HG03432 (cell line): ENCODE measurements around the gene PVALB.
A peak's percentile ranks its signal among the peaks of the same experiment; 100 is the strongest.

Experiments
- ATAC-seq: cut with Tn5 transposase; IDR thresholded peaks from one replicate; pipeline ENCODE4 v1.9.1; 2021; ENCODE audit warnings: mild to moderate bottlenecking, moderate library complexity; ENCODE audit not compliant: unreplicated experiment

PVALB gene

GRCh38 chr22:36775964-36776669 lies 40.7 kb downstream of the PVALB start, which contains the start of gene IFT27:
Gene IFT27 (minus strand): TSS chr22:36776119. CDS start chr22:36775707, 412 bp downstream.
- peak; percentile 88 for ATAC-seq

DNA sequence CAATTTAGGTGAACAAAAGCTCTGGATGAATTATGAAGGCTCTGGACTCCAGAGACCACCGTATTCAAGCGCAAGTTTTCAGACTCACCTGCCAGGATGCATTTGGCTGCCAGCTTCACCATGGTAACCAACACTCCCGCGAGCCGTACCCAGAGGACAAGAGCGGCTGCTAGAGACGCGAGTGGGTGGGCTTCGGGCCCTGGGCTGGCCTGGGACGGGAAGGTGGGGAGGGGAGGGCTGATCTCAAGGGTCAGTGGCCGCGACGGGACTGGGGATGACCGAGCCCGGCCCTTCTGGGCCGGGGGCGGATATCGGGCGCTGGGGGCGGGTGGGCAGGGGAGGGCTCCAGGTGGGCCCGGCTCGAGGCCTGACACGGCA lies 41.3 kb downstream of the PVALB start:
- ATAC-seq = peak; percentile 2

GRCh38 chr22:36773935-36774334 lies 42.9 kb downstream of the PVALB start:
- ATAC-seq = no peak

DNA sequence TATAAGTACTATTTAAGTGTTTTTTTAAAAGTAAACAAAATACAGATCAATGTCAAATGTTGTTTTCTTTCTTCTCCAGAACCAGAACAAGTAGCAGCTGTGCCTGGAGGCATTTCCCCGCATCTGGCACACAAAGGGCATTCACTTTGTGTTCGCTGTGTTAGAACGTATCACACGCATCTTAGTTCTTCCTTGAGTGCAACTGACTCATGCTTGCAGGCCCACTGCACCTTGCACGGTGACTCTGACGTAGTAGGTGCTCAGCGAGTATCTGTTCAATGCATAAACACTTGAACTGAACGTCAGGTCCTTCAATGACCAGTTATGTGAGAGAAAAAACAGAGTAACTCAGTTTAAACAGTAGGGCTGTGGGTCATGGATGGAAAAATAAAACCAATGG lies 44.4 kb downstream of the PVALB start:
- no peak for ATAC-seq

DNA sequence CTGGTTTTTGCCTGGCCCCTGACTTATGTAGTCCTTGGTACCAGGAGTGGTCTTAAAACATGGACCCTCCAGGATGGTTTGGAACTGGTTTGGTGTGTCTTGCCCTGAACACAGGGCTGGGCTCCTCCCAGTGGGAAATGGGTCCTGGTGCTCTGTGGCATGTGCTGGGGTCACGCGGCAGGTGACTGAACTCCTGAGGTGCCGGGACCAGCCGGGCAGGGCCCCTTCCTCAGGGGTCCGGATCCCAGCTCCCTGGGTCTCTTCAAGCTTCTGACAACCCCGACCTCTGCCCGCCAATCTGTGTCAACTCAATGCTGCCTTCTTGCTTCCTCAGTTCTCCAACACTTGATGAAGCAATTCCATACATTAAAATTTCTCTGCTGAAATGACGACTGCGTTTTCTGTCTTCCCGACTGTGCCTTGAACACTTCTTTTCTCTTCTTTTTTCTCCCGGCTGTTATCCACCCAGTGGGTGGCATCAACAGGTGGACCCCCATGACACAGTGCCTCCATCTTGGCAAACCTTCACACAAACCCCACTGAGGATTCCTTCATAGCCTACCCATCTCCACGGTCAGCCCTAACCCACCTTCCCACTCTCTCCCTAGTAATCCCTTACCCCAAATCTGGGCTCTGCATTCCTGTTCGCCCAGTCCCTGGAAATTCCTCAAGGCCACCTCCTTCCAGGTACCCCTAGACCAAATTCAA lies 45.3 kb downstream of the PVALB start:
- no peak for ATAC-seq

GRCh38 chr22:36770513-36771231 lies 46.2 kb downstream of the PVALB start:
- no peak for ATAC-seq

DNA sequence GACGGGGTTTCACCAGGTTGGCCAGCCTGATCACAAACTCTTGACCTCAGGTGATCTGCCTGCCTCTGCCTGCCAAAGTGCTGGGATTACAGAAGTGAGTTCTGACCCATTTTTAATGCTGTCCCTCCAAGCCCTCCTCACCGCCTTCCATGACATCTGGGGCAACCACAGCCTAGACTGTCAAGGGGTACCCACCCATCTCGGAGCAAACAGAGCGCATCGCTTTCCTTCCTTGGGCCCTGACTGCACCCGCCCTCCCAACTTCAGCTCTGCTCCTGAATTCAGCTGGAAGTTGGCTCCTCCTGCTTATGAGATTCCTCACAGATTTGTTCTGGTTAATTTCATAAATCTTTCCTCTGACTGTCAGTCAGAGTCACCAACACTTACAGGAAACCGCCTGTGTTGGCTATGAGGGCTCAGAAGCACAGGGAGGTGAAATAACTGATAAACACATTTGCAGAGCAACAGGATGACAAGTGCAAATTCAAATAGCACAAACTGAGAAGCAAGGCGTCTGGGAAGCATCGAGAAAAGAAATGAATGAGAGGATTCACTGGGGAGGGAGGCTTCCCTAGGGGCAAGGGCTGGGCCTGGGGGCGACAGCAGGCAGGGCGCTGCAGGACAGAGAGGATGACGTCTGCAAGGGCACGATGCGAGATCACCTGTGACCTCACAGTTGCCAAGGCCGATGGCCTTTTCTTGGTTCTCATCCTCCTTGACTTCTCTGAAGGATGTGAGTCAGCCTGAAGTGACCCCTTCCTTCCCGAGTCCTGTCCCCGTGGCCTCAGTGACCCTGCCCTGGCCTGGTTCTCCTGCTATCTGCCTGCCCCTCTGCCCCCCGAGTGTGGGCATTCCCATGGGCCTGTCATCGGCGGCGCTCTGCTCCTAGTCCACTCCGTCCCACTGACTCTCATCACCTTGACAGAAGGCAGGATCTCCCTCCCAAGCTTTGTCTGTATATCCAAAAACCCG lies 47.0 kb downstream of the PVALB start:
- no peak for ATAC-seq

DNA sequence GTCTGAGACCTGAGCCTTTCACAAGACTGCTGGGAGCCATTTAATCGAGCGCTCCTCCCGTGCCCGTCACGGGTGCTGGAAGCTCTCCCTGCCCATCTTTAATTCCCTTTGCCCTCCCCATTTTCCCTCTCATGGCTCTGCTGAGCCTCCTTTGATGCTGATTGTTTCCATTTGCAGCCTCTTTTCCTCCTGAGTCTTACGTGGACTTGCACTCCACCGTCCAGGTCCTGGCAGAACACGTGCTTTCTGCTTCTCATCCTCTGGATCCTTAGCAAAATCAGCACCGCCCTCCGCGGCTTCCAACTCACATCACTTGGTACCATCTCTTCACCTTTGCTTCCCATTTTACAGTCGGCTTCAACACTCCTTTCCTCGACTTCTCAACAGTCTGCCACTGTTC lies 48.2 kb downstream of the PVALB start:
- ATAC-seq = no peak

DNA sequence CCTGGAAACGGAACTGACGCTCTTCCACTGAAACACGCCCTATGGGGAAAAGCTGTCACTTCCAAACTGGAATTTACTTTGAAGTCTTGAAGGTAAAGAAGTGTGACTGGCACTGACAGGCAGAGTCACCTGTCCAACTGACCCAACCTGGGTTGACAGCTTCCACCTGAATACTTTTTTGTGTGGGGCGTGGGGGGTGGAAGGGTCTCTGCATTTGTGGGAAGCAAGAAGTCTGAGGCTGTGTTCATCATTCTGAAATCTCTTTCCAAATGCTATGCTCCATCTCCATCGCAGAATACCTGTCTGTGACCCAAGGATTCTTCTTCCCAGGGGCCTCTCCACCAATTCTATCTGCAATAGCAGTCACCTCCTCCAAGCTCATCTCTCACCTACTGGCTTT lies 48.7 kb downstream of the PVALB start:
- ATAC-seq = no peak

GRCh38 chr22:36767035-36767775 lies 49.6 kb downstream of the PVALB start:
- ATAC-seq = no peak

- ATAC-seq = no peak
Observed at GRCh38 chr22:36765943-36766450, 50.8 kb downstream of the PVALB start.

DNA sequence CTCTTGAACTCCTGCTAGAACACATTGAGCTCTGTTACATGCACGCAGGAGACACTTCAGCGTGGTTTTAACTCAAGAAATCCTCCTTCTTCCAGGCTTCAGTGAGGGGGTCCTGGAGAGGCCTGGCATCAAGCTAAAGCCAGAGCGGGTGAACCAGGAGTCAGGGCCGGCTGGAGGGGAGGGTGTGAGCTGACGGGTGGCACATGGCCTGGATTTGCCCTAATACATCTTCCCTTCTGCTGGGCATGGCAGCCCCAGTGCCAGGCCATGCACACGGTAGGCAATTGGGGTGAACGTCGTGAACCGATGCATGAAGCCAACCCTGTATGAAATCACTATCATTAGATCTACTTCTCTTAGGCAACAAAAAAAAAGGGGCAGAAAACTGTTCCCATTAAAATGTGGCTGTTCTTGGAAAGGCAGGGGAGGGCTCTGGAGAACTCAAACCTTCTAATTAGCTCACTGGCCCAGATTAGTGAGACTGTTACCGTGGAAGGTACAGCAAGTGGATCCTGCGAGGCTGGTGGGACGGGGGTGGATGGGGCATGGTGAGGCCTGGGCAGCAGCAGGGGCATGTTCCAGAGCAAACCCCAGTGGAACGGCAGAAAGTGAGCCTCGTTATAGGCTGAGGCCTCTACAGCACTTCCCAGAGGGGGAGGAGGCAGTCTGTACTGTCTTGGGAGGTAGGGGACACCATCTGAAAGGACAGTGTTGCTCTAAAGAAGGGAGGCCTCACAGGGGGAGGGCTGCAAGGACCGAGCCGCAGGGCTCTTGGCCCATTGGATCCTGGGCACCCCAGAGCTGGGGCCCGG lies 51.5 kb downstream of the PVALB start:
- ATAC-seq = no peak

- no peak for ATAC-seq
Observed at GRCh38 chr22:36764641-36765040, 52.2 kb downstream of the PVALB start.

- ATAC-seq = no peak
Observed at GRCh38 chr22:36764060-36764459, 52.8 kb downstream of the PVALB start.

DNA sequence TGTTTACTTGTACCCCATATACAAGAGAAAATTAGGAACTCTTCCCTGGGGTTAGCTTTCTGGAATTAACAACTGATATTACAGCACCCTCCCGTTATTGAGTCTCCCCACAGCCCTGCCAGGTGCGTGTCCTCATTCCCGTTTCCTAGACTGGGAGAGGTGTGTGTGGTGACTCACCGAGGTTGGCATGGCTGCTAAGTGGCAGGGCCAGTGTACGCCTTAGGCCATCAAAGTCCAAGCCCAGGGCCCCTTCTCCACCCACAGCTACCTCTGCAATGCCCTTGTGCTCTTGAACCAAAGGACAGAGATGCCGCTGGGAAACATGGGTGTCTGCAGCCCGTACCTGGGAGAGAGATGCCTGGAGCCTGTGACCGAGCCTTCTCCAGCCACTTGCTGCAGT lies 53.3 kb downstream of the PVALB start:
- no peak for ATAC-seq

- no peak for ATAC-seq
Observed at GRCh38 chr22:36762687-36763260, 54.1 kb downstream of the PVALB start.

DNA sequence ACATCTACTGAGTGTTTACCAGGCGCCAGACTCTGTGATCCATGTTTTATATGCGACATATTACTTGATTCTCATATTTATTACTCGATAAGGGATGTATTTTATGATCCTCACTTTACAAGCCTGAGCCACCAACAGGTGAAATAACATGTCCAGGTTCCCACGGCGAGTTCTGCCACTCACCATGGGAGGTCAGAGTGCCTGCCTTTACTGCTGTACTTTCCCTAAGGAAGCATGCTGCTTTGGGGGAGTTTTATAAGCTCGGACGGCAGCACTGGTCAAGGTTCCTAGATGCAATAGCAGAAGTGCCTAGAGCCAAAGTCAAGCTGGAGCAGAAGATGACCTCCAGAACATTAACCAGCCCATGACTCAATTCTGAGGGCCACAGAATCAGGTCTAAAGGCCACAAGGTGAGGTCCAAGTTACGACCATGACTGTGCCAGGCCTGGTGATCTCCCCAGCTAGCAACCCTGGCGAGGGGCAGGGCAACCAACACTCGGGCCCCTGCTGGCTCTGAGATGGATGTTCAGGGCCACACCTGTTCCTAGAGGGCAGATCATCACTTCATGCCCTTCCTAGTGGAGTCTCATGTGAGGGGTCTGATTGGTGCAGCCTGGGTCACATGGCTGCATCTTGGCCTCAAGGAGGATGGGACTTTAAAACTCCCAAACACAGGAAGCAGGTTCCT lies 55.1 kb downstream of the PVALB start:
- ATAC-seq = no peak

DNA sequence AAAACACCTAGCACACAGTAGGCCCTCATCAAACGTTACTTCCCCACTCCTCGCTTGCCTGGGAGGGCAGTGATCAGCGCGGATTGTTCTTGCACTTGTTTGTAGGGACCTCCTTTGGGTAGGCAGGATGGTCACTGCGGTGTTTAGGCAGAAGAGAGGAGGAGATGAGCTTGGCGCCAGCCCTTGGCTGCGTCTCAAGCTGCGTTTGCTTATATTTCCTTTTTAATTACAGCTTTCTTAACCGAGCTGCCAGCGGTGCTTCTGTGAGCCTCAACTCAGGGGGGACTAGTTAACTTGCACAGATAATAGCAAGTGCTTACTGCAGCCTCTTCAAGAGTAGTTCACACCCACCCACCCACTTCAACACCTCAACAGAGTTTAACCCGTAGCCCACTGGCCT lies 56.0 kb downstream of the PVALB start:
- no peak for ATAC-seq
